Mononuclear cell (primary cell): ENCODE results near the gene LDB1. TPM values are rescaled to one million over a fixed set of nuclear protein-coding genes. Genes with fewer than 3 reads are reported as not detected.

ENCODE experiments used
- H3K27me3 ChIP-seq: 2 replicates; pipeline ENCODE4 v1.6.0; 2011; ENCODE audit warnings: low read length, control low read depth; ENCODE audit not compliant: insufficient read depth
- H3K4me1 ChIP-seq: 2 replicates; pipeline ENCODE4 v1.5.1; 2011; ENCODE audit warnings: mild to moderate bottlenecking, low read length, control low read depth; ENCODE audit not compliant: insufficient read depth
- H3K4me3 ChIP-seq: 2 replicates; pipeline ENCODE4 v1.5.1; 2011; ENCODE audit warnings: mild to moderate bottlenecking, low read length, moderate library complexity
- H3K9me3 ChIP-seq: 2 replicates; pipeline ENCODE4 v1.5.1; 2011; ENCODE audit warnings: low read depth, mild to moderate bottlenecking, control low read depth, low read length
- total RNA-seq: library from RNA; depleted of rRNA; stranded (reverse); fragments of >200 nt; gene quantifications from one replicate; pipeline ENCODE4 v1.2.3, GENCODE V29; 2012

The LDB1 gene
- total RNA-seq, 1 donor, result 59.0 TPM

- H3K4me1 ChIP-seq, result peaks cover 6% of the 10 kb centered on the region
These were observed 26.8 kb upstream of the LDB1 start for GRCh38 chr10:102146971-102147428.

GRCh38 chr10:102141583-102142107 is 21.5 kb upstream of the LDB1 start:
- Histone ChIP-seq H3K4me1 (no peaks in the 10 kb centered on the region), H3K9me3 (no peaks in the 10 kb centered on the region), H3K4me3 (no peak overlapping the region), H3K27me3 (no peaks in the 10 kb centered on the region)

More at GRCh38 chr10:102146971-102147428, 26.8 kb upstream of the LDB1 start:
- H3K27me3 ChIP-seq, result no peaks in the 10 kb centered on the region
- no peak overlapping the region for H3K4me3 ChIP-seq
- no peaks in the 10 kb centered on the region for H3K9me3 ChIP-seq

- no peak overlapping the region for H3K4me3 ChIP-seq
- no peaks in the 10 kb centered on the region for H3K27me3 ChIP-seq
- no peaks in the 10 kb centered on the region for H3K9me3 ChIP-seq
- peaks cover 2% of the 10 kb centered on the region for H3K4me1 ChIP-seq
These were observed 20.9 kb upstream of the LDB1 start for GRCh38 chr10:102140913-102141540.

- no peaks in the 10 kb centered on the region for H3K9me3 ChIP-seq
- H3K4me1 ChIP-seq, result peaks cover 10% of the 10 kb centered on the region
- H3K4me3 ChIP-seq, result no peak overlapping the region
- no peaks in the 10 kb centered on the region for H3K27me3 ChIP-seq
These were observed 20.1 kb upstream of the LDB1 start for GRCh38 chr10:102140218-102140617.

- Histone ChIP-seq H3K27me3 (no peaks in the 10 kb centered on the region), H3K4me1 (peaks cover 17% of the 10 kb centered on the region), H3K4me3 (no peak overlapping the region), H3K9me3 (no peaks in the 10 kb centered on the region)
These were observed 19.3 kb upstream of the LDB1 start for GRCh38 chr10:102139281-102140110.

- Histone ChIP-seq H3K4me1 (peaks cover 30% of the 10 kb centered on the region), H3K4me3 (no peak overlapping the region), H3K9me3 (no peaks in the 10 kb centered on the region), H3K27me3 (no peaks in the 10 kb centered on the region)
These were observed 15.9 kb upstream of the LDB1 start for GRCh38 chr10:102135956-102136526.

- peaks cover 30% of the 10 kb centered on the region for H3K4me1 ChIP-seq
- no peak overlapping the region for H3K4me3 ChIP-seq
- H3K27me3 ChIP-seq, result no peaks in the 10 kb centered on the region
- no peaks in the 10 kb centered on the region for H3K9me3 ChIP-seq
These were observed 14.2 kb upstream of the LDB1 start for GRCh38 chr10:102134416-102134815.

- Histone ChIP-seq H3K4me1 (peaks cover 30% of the 10 kb centered on the region), H3K4me3 (peak overlapping the region; percentile 85), H3K27me3 (no peaks in the 10 kb centered on the region), H3K9me3 (no peaks in the 10 kb centered on the region)
These were observed 13.4 kb upstream of the LDB1 start for GRCh38 chr10:102133373-102134195.

GRCh38 chr10:102132563-102133372 is 12.6 kb upstream of the LDB1 start, which contains the start of gene PPRC1:
Gene PPRC1, plus strand, starts transcription at chr10:102133040. Its CDS starts 29 bp downstream, at chr10:102133069.
- no peaks in the 10 kb centered on the region for H3K9me3 ChIP-seq
- peak within 1 kb of the TSS; percentile 85 for H3K4me3 ChIP-seq
- H3K27me3 ChIP-seq, result no peaks in the 10 kb centered on the region
- H3K4me1 ChIP-seq, result peaks cover 30% of the 10 kb centered on the region

GRCh38 chr10:102132193-102132562 is 12.0 kb upstream of the LDB1 start:
- no peaks in the 10 kb centered on the region for H3K27me3 ChIP-seq
- H3K4me3 ChIP-seq, result peak overlapping the region; percentile 85
- H3K4me1 ChIP-seq, result peaks cover 30% of the 10 kb centered on the region
- H3K9me3 ChIP-seq, result no peaks in the 10 kb centered on the region

GRCh38 chr10:102131286-102132170 is 11.4 kb upstream of the LDB1 start:
- Histone ChIP-seq H3K27me3 (no peaks in the 10 kb centered on the region), H3K4me1 (peaks cover 30% of the 10 kb centered on the region), H3K9me3 (no peaks in the 10 kb centered on the region), H3K4me3 (no peak overlapping the region)

- peaks cover 26% of the 10 kb centered on the region for H3K4me1 ChIP-seq
- H3K4me3 ChIP-seq, result no peak overlapping the region
- no peaks in the 10 kb centered on the region for H3K27me3 ChIP-seq
- no peaks in the 10 kb centered on the region for H3K9me3 ChIP-seq
These were observed 3.1 kb upstream of the LDB1 start for GRCh38 chr10:102123223-102123622.

GRCh38 chr10:102122450-102122849 is 2.3 kb upstream of the LDB1 start:
- Histone ChIP-seq H3K27me3 (no peaks in the 10 kb centered on the region), H3K4me1 (peaks cover 34% of the 10 kb centered on the region), H3K4me3 (no peak overlapping the region), H3K9me3 (no peaks in the 10 kb centered on the region)
